ENCODE results near the gene SLC37A2. TPM values are rescaled to one million over a fixed set of nuclear protein-coding genes. Genes with fewer than 3 reads are reported as not detected.

The SLC37A2 gene
- total RNA-seq, 4 donors from 2014 or later: 0.26 to 4.1 (median 0.86) TPM

DNA sequence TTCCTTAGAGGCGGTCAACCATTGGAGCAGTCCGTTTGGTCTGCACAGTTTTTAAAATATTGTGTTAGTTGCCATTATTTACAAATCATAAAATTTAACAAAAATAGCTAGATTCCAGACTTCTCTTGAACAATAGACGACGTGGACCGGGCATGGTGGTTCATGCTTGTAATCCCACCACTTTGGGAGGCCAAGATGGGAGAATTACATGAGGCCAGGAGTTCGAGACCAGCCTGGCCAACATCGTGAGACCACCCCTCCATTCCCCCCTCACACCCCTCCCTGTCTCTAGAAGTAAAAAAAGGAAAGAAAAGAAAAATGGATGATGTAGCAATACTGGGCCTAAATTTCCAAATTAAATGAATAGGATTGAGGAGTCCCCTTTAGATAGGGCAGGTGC lies 965 bp downstream of the SLC37A2 start:
- no peak for DNase-seq
- H3K36me3 ChIP-seq: no peaks in the 10 kb centered on the region
- no peak overlapping the region for H3K27ac ChIP-seq
- no peak for TF ChIP-seq POLR2A (IDR thresholded peaks at IDR 0.05)
- TF ChIP-seq, protein P1, sequence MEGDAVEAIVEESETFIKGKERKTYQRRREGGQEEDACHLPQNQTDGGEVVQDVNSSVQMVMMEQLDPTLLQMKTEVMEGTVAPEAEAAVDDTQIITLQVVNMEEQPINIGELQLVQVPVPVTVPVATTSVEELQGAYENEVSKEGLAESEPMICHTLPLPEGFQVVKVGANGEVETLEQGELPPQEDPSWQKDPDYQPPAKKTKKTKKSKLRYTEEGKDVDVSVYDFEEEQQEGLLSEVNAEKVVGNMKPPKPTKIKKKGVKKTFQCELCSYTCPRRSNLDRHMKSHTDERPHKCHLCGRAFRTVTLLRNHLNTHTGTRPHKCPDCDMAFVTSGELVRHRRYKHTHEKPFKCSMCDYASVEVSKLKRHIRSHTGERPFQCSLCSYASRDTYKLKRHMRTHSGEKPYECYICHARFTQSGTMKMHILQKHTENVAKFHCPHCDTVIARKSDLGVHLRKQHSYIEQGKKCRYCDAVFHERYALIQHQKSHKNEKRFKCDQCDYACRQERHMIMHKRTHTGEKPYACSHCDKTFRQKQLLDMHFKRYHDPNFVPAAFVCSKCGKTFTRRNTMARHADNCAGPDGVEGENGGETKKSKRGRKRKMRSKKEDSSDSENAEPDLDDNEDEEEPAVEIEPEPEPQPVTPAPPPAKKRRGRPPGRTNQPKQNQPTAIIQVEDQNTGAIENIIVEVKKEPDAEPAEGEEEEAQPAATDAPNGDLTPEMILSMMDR (IDR thresholded peaks at IDR 0.05): no peak
- H3K4me1 ChIP-seq: peaks cover 0 to 8% of the 10 kb centered on the region in 2 donors
- no peaks in the 10 kb centered on the region for H3K9me3 ChIP-seq
- H3K4me3 ChIP-seq: no peak overlapping the region
- H3K27me3 ChIP-seq: no peaks in the 10 kb centered on the region
- intact Hi-C loops (cut with DNase I; ENCODE audit: low total_unique reads): no loop called here

DNA sequence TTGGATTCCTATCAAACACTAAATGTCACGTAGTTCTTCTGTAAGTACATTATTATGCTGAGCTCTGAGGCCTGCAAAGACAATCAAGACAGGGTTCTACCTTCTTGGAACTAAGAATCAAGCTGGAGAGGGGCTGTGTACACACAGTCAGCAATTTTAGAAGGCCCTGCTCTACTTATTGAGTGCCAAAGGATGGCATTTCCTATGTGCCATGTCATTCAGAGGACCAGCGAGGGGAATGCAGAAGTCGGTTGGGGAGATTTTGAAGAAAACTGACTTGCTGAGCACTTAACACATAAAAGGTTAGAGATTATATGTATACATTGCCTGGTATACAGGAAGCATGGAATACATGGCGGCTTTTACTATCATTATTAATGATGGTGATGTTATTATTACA lies 5.3 kb downstream of the SLC37A2 start:
- H3K36me3 ChIP-seq: no peaks in the 10 kb centered on the region
- no peak for DNase-seq
- no peak overlapping the region for H3K27ac ChIP-seq
- intact Hi-C loops (cut with DNase I; ENCODE audit: low total_unique reads): no loop called here
- TF ChIP-seq POLR2A (IDR thresholded peaks at IDR 0.05): no peak
- H3K4me1 ChIP-seq: peaks cover 0 to 6% of the 10 kb centered on the region in 2 donors
- no peaks in the 10 kb centered on the region for H3K27me3 ChIP-seq
- no peaks in the 10 kb centered on the region for H3K9me3 ChIP-seq
- no peak overlapping the region for H3K4me3 ChIP-seq

DNA sequence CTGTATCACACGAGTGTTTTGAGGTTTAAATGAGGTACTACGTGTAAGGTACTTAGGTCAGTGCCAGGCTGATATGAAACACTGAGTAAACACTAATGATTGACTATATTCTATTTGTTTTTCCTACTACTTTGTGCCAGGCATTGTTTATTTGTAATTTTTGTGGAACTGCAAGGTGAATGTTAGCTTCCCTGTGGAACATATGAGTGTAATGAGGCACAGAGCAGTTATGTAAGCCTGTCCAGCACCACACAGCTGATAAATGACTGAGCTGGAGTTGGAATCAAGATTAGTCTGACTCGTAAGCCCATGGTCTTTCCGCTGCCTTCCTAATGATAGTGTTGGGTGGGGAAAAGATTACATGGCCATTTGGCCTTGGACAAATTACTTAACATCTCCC lies 5.9 kb downstream of the SLC37A2 start:
- DNase-seq: no peak
- intact Hi-C loops (cut with DNase I; ENCODE audit: low total_unique reads): no loop called here
- Histone ChIP-seq H3K27me3 (no peaks in the 10 kb centered on the region), H3K9me3 (no peaks in the 10 kb centered on the region), H3K4me3 (no peak overlapping the region), H3K4me1 (no peaks in the 10 kb centered on the region), H3K27ac (no peak overlapping the region), H3K36me3 (no peaks in the 10 kb centered on the region)
- TF ChIP-seq, protein P1 (IDR thresholded peaks at IDR 0.05): no peak
- TF ChIP-seq POLR2A (IDR thresholded peaks at IDR 0.05): no peak

DNA sequence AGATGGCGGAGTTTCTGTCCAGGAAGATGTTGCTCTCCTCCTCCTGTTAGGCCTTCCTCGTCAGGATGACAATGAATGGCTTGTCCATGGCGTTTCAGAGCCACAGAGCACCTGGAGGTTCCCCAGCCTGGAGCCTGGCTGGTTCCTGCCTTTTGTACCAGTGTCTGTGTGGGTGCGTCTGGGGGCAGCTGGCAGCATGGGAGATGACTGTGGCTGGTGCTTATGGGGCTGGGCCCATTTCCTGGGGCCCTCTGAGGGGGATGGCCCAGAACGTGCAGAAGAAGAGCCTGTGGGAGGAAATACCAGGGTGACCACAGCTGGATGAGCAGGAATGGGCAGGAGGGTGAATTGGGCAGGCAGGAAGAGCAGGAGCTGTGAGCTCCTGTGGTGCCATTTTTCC lies 6.7 kb downstream of the SLC37A2 start:
- no peak for DNase-seq
- intact Hi-C loops (cut with DNase I; ENCODE audit: low total_unique reads): no loop called here
- Histone ChIP-seq H3K36me3 (no peaks in the 10 kb centered on the region), H3K27ac (no peak overlapping the region), H3K4me1 (no peaks in the 10 kb centered on the region), H3K4me3 (no peak overlapping the region), H3K9me3 (no peaks in the 10 kb centered on the region), H3K27me3 (no peaks in the 10 kb centered on the region)
- no peak for TF ChIP-seq POLR2A (IDR thresholded peaks at IDR 0.05)
- TF ChIP-seq, protein P1 (IDR thresholded peaks at IDR 0.05): no peak

DNA sequence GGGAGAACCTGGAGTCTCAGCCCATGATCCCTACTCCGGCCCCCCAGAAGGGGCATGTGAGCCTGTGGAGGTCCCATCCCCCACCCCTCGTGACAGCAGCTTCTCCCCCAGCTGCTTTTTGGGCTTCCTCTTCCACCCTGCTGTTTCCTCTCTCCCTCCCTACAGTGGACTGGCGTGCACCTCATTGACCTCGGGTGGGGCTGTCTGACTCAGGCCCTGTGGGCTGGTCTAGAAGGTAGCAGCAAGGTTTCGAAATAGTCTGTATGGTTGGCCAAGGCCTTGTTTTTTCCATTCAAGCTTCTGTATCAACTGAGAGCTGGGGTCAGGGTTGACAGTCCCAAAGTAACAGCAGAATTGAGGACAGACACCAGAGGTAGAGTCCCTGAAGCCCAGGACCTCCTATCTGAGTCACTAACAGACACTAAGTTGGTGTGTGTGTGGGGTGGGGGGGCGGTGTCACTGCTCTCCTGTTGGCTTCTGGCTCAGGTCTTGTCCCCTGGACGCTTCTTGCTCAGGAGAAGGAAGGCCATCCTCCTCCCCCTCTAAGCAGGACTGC lies 7.7 kb downstream of the SLC37A2 start:
- intact Hi-C loops (cut with DNase I; ENCODE audit: low total_unique reads): no loop called here
- peak overlapping the region in 1 of 2 donors; percentile 27 for H3K27ac ChIP-seq
- no peaks in the 10 kb centered on the region for H3K9me3 ChIP-seq
- H3K27me3 ChIP-seq: no peaks in the 10 kb centered on the region
- no peaks in the 10 kb centered on the region for H3K4me1 ChIP-seq
- TF ChIP-seq, protein P1 (IDR thresholded peaks at IDR 0.05): no peak
- TF ChIP-seq POLR2A (IDR thresholded peaks at IDR 0.05): no peak
- H3K36me3 ChIP-seq: no peaks in the 10 kb centered on the region
- H3K4me3 ChIP-seq: no peak overlapping the region
- DNase-seq: peak; percentile 36 to 47

DNA sequence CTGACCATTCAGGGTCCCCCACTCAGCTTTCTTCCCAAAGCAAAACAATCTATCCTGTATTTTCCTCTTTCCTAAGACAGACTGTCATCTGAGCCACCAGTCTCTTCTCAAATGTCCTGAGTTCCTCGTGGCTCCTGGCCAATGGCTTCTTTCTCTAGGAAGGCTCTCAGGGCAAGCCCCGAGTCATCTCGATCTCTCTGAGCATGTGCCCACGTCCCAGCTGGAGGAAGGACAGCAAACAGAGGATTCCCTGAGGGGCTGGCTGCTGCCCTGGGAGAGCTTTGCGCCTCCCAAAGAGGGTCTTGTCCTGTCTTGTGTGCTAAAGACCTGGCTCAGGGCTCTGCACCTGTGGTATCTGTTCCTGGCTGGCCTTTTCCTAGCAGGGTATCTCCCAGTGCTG lies 8.3 kb downstream of the SLC37A2 start:
- H3K36me3 ChIP-seq: no peaks in the 10 kb centered on the region
- TF ChIP-seq, protein P1 (IDR thresholded peaks at IDR 0.05): no peak
- no peak for TF ChIP-seq POLR2A (IDR thresholded peaks at IDR 0.05)
- H3K27me3 ChIP-seq: no peaks in the 10 kb centered on the region
- H3K4me1 ChIP-seq: no peaks in the 10 kb centered on the region
- no peak for DNase-seq
- no peaks in the 10 kb centered on the region for H3K9me3 ChIP-seq
- no peak overlapping the region for H3K27ac ChIP-seq
- H3K4me3 ChIP-seq: no peak overlapping the region
- intact Hi-C loops (cut with DNase I; ENCODE audit: low total_unique reads): no loop called here
